Measurements from ENCODE around the gene LMOD3.

LMOD3 gene

GRCh38 chr3:69122403-69122802 is at the start of gene LMOD3:
TSS of gene LMOD3 (minus strand) at chr3:69122595. CDS start at chr3:69122386, 209 bp downstream.
- H3K36me3 ChIP-seq (ENCODE audit: control insufficient read depth in 2 of 2, insufficient read depth in 2 of 2, low read length in 2 of 2) = no peaks in the 10 kb centered on the region
- no peak within 1 kb of the TSS for H3K4me3 ChIP-seq (ENCODE audit: low read length in 2 of 2)
- no peaks in the 10 kb centered on the region for H3K4me1 ChIP-seq (ENCODE audit: control insufficient read depth in 2 of 2, insufficient read depth in 2 of 2, low read length in 2 of 2)
- H3K9ac ChIP-seq (ENCODE audit: low read depth in 1 of 2, low read length in 2 of 2) = no peak within 1 kb of the TSS
- H3K27ac ChIP-seq (ENCODE audit: low read depth in 2 of 2, low read length in 2 of 2) = no peak within 1 kb of the TSS
- no peaks in the 10 kb centered on the region for H3K27me3 ChIP-seq (ENCODE audit: control insufficient read depth in 2 of 2, insufficient read depth in 2 of 2, low read length in 2 of 2)
- no peaks in the 10 kb centered on the region for H3K9me3 ChIP-seq (ENCODE audit: control insufficient read depth in 2 of 2, low read length in 2 of 2)

DNA sequence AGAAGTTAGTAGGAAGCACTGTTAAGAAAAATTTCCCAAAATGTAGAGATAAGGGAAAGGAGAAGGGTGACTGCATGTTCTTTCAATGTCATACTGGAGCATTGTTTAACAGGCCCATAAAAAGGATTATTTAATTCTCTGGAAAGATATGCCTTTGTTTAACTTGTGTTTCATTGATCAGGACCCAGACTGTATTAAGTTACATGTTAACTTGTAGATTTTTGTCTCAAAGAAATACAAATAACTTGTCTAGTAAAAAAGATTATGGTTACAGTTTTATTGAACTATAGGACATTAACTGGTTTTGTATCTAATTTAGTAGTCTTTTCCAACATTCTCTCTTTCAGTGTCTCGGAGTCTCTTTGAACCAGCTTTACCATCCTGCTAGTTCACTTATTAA is 49.7 kb upstream of the LMOD3 start:
- Histone ChIP-seq H3K36me3 (ENCODE audit: control insufficient read depth in 2 of 2, insufficient read depth in 2 of 2, low read length in 2 of 2) (peaks cover 20 to 24% of the 10 kb centered on the region in 2 donors), H3K9me3 (ENCODE audit: control insufficient read depth in 2 of 2, low read length in 2 of 2) (no peaks in the 10 kb centered on the region), H3K9ac (ENCODE audit: low read depth in 1 of 2, low read length in 2 of 2) (no peak overlapping the region), H3K4me1 (ENCODE audit: control insufficient read depth in 2 of 2, insufficient read depth in 2 of 2, low read length in 2 of 2) (peaks cover 0 to 4% of the 10 kb centered on the region in 2 donors), H3K4me3 (ENCODE audit: low read length in 2 of 2) (no peak overlapping the region), H3K27me3 (ENCODE audit: control insufficient read depth in 2 of 2, insufficient read depth in 2 of 2, low read length in 2 of 2) (no peaks in the 10 kb centered on the region), H3K27ac (ENCODE audit: low read depth in 2 of 2, low read length in 2 of 2) (no peak overlapping the region)

GRCh38 chr3:69166446-69166845 is 44.1 kb upstream of the LMOD3 start:
- Histone ChIP-seq H3K36me3 (ENCODE audit: control insufficient read depth in 2 of 2, insufficient read depth in 2 of 2, low read length in 2 of 2) (peaks cover 3 to 11% of the 10 kb centered on the region in 2 donors), H3K4me1 (ENCODE audit: control insufficient read depth in 2 of 2, insufficient read depth in 2 of 2, low read length in 2 of 2) (no peaks in the 10 kb centered on the region), H3K4me3 (ENCODE audit: low read length in 2 of 2) (no peak overlapping the region), H3K9me3 (ENCODE audit: control insufficient read depth in 2 of 2, low read length in 2 of 2) (no peaks in the 10 kb centered on the region), H3K27ac (ENCODE audit: low read depth in 2 of 2, low read length in 2 of 2) (no peak overlapping the region), H3K9ac (ENCODE audit: low read depth in 1 of 2, low read length in 2 of 2) (no peak overlapping the region), H3K27me3 (ENCODE audit: control insufficient read depth in 2 of 2, insufficient read depth in 2 of 2, low read length in 2 of 2) (no peaks in the 10 kb centered on the region)

DNA sequence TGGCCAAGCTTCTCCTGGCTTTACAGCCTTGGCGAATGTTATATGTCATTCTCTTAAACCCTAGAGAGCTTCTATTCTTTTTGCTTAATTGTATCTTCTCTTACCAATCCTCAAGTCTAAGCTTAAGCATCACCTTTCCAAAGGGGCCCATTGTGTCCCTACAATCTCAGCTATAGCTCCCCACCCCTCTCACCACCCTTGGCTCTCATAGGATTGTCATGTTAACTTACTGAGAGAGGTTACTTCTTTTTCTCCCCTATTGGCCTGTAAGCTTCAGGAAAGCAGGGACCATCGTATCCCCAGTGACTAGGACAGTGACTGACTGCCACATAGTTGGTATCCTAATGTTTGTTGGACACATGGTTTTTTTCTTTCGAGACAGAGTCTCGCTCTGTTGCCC is 43.3 kb upstream of the LMOD3 start:
- H3K4me3 ChIP-seq (ENCODE audit: low read length in 2 of 2) = no peak overlapping the region
- H3K9ac ChIP-seq (ENCODE audit: low read depth in 1 of 2, low read length in 2 of 2) = no peak overlapping the region
- H3K36me3 ChIP-seq (ENCODE audit: control insufficient read depth in 2 of 2, insufficient read depth in 2 of 2, low read length in 2 of 2) = peaks cover 0 to 4% of the 10 kb centered on the region in 2 donors
- H3K4me1 ChIP-seq (ENCODE audit: control insufficient read depth in 2 of 2, insufficient read depth in 2 of 2, low read length in 2 of 2) = no peaks in the 10 kb centered on the region
- no peak overlapping the region for H3K27ac ChIP-seq (ENCODE audit: low read depth in 2 of 2, low read length in 2 of 2)
- no peaks in the 10 kb centered on the region for H3K27me3 ChIP-seq (ENCODE audit: control insufficient read depth in 2 of 2, insufficient read depth in 2 of 2, low read length in 2 of 2)
- no peaks in the 10 kb centered on the region for H3K9me3 ChIP-seq (ENCODE audit: control insufficient read depth in 2 of 2, low read length in 2 of 2)

GRCh38 chr3:69164296-69164695 is 41.9 kb upstream of the LMOD3 start:
- no peak overlapping the region for H3K9ac ChIP-seq (ENCODE audit: low read depth in 1 of 2, low read length in 2 of 2)
- H3K4me1 ChIP-seq (ENCODE audit: control insufficient read depth in 2 of 2, insufficient read depth in 2 of 2, low read length in 2 of 2) = no peaks in the 10 kb centered on the region
- no peak overlapping the region for H3K27ac ChIP-seq (ENCODE audit: low read depth in 2 of 2, low read length in 2 of 2)
- no peaks in the 10 kb centered on the region for H3K36me3 ChIP-seq (ENCODE audit: control insufficient read depth in 2 of 2, insufficient read depth in 2 of 2, low read length in 2 of 2)
- no peak overlapping the region for H3K4me3 ChIP-seq (ENCODE audit: low read length in 2 of 2)
- no peaks in the 10 kb centered on the region for H3K9me3 ChIP-seq (ENCODE audit: control insufficient read depth in 2 of 2, low read length in 2 of 2)
- H3K27me3 ChIP-seq (ENCODE audit: control insufficient read depth in 2 of 2, insufficient read depth in 2 of 2, low read length in 2 of 2) = no peaks in the 10 kb centered on the region

GRCh38 chr3:69162308-69162980 is 40.0 kb upstream of the LMOD3 start:
- H3K4me3 ChIP-seq (ENCODE audit: low read length in 2 of 2) = no peak overlapping the region
- no peak overlapping the region for H3K9ac ChIP-seq (ENCODE audit: low read depth in 1 of 2, low read length in 2 of 2)
- H3K27me3 ChIP-seq (ENCODE audit: control insufficient read depth in 2 of 2, insufficient read depth in 2 of 2, low read length in 2 of 2) = no peaks in the 10 kb centered on the region
- H3K9me3 ChIP-seq (ENCODE audit: control insufficient read depth in 2 of 2, low read length in 2 of 2) = no peaks in the 10 kb centered on the region
- H3K36me3 ChIP-seq (ENCODE audit: control insufficient read depth in 2 of 2, insufficient read depth in 2 of 2, low read length in 2 of 2) = no peaks in the 10 kb centered on the region
- no peaks in the 10 kb centered on the region for H3K4me1 ChIP-seq (ENCODE audit: control insufficient read depth in 2 of 2, insufficient read depth in 2 of 2, low read length in 2 of 2)
- H3K27ac ChIP-seq (ENCODE audit: low read depth in 2 of 2, low read length in 2 of 2) = no peak overlapping the region

DNA sequence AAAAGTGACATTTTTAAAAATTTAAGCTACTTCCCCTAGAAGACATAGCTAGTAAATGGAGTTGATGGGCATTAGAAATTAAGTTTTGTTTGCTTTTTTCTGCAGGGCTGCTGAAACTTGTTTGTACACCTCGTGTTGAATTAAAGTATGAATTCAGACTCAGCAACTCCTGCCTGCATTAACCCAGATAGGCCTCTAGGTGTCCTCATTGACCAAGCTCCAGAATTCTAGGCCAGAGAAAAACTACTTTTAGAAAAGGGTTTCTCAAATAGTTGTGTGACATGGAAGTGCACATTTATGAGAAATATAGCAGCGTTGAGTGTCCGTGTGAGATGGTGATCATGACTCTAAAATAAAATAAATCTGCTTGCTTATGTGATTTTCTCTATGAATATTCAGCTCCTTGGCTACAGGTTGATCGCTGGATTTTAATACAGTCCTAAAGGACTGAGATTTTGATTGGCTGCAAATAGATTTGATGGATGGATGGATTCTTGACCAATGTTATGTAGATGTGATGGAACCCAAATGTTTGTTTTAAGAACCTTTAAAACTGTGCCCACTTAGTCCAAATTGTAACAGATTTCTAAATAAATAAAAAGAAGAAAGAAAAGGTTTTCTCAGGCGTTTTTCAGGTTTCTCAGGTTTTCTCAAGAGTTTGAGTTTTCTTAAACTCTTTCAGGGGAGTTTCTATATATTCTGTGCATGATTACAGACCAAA is 39.4 kb upstream of the LMOD3 start:
- Histone ChIP-seq H3K9ac (ENCODE audit: low read depth in 1 of 2, low read length in 2 of 2) (no peak overlapping the region), H3K27me3 (ENCODE audit: control insufficient read depth in 2 of 2, insufficient read depth in 2 of 2, low read length in 2 of 2) (no peaks in the 10 kb centered on the region), H3K27ac (ENCODE audit: low read depth in 2 of 2, low read length in 2 of 2) (no peak overlapping the region), H3K4me1 (ENCODE audit: control insufficient read depth in 2 of 2, insufficient read depth in 2 of 2, low read length in 2 of 2) (no peaks in the 10 kb centered on the region), H3K36me3 (ENCODE audit: control insufficient read depth in 2 of 2, insufficient read depth in 2 of 2, low read length in 2 of 2) (no peaks in the 10 kb centered on the region), H3K4me3 (ENCODE audit: low read length in 2 of 2) (no peak overlapping the region), H3K9me3 (ENCODE audit: control insufficient read depth in 2 of 2, low read length in 2 of 2) (no peaks in the 10 kb centered on the region)

DNA sequence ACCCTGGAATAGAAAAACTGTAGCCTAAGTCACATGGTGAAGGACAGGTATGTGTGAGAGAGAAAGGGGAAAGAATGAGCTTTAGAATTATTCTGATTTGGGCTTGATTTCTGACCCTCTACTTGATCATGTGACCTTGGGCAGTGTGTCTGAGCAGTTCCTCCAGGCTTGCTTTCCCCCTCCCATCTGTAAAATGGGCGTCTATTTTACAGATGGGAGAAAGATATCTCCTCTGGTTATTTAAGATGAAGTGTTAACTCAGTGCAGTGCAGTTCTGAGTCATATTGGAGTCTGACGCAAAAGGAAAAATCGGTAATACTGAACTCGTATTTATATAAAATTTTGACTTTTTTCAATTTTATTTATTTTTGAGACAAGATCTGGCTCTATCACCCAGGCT is 38.1 kb upstream of the LMOD3 start:
- Histone ChIP-seq H3K4me3 (ENCODE audit: low read length in 2 of 2) (no peak overlapping the region), H3K36me3 (ENCODE audit: control insufficient read depth in 2 of 2, insufficient read depth in 2 of 2, low read length in 2 of 2) (no peaks in the 10 kb centered on the region), H3K27me3 (ENCODE audit: control insufficient read depth in 2 of 2, insufficient read depth in 2 of 2, low read length in 2 of 2) (no peaks in the 10 kb centered on the region), H3K9me3 (ENCODE audit: control insufficient read depth in 2 of 2, low read length in 2 of 2) (no peaks in the 10 kb centered on the region), H3K9ac (ENCODE audit: low read depth in 1 of 2, low read length in 2 of 2) (no peak overlapping the region), H3K27ac (ENCODE audit: low read depth in 2 of 2, low read length in 2 of 2) (no peak overlapping the region), H3K4me1 (ENCODE audit: control insufficient read depth in 2 of 2, insufficient read depth in 2 of 2, low read length in 2 of 2) (no peaks in the 10 kb centered on the region)

GRCh38 chr3:69160107-69160506 is 37.7 kb upstream of the LMOD3 start:
- no peak overlapping the region for H3K9ac ChIP-seq (ENCODE audit: low read depth in 1 of 2, low read length in 2 of 2)
- no peaks in the 10 kb centered on the region for H3K36me3 ChIP-seq (ENCODE audit: control insufficient read depth in 2 of 2, insufficient read depth in 2 of 2, low read length in 2 of 2)
- no peaks in the 10 kb centered on the region for H3K9me3 ChIP-seq (ENCODE audit: control insufficient read depth in 2 of 2, low read length in 2 of 2)
- no peak overlapping the region for H3K4me3 ChIP-seq (ENCODE audit: low read length in 2 of 2)
- H3K27ac ChIP-seq (ENCODE audit: low read depth in 2 of 2, low read length in 2 of 2) = no peak overlapping the region
- H3K4me1 ChIP-seq (ENCODE audit: control insufficient read depth in 2 of 2, insufficient read depth in 2 of 2, low read length in 2 of 2) = no peaks in the 10 kb centered on the region
- H3K27me3 ChIP-seq (ENCODE audit: control insufficient read depth in 2 of 2, insufficient read depth in 2 of 2, low read length in 2 of 2) = no peaks in the 10 kb centered on the region

GRCh38 chr3:69149586-69149985 is 27.2 kb upstream of the LMOD3 start:
- H3K9me3 ChIP-seq (ENCODE audit: control insufficient read depth in 2 of 2, low read length in 2 of 2) = no peaks in the 10 kb centered on the region
- H3K4me1 ChIP-seq (ENCODE audit: control insufficient read depth in 2 of 2, insufficient read depth in 2 of 2, low read length in 2 of 2) = no peaks in the 10 kb centered on the region
- H3K27me3 ChIP-seq (ENCODE audit: control insufficient read depth in 2 of 2, insufficient read depth in 2 of 2, low read length in 2 of 2) = peaks cover 0 to 3% of the 10 kb centered on the region in 2 donors
- H3K4me3 ChIP-seq (ENCODE audit: low read length in 2 of 2) = no peak overlapping the region
- H3K9ac ChIP-seq (ENCODE audit: low read depth in 1 of 2, low read length in 2 of 2) = no peak overlapping the region
- H3K27ac ChIP-seq (ENCODE audit: low read depth in 2 of 2, low read length in 2 of 2) = no peak overlapping the region
- H3K36me3 ChIP-seq (ENCODE audit: control insufficient read depth in 2 of 2, insufficient read depth in 2 of 2, low read length in 2 of 2) = no peaks in the 10 kb centered on the region

Data from mucosa of rectum (tissue), 2 donors.